SK-N-DZ (cell line): Measurements from ENCODE around the gene PTPRU.

Source experiments
- DNase-seq: peaks from one replicate; pipeline ENCODE4 v3.0.0-alpha.2; 2015; ENCODE audit warnings: low spot score

Gene PTPRU

DNA sequence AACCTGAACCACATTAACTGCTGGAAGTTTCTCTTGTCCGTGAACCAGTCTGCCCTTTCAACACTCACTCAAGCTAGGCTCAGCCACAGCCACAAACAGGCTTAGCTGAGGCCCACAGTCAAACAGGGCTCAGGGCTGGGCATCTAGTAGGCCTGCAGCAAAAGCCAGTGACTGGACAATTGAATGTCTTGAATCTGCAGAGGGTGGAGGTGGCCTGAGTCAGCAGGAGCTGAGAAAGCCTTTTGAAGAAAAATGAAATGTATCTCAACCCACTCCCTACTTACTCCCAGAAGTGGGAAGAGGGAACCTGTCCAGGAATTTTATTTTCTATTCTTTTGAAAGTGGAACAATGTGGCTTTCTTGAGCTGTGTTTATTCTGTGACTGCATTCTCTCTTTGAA lies 95.4 kb downstream of the PTPRU start:
- no peak for DNase-seq

DNA sequence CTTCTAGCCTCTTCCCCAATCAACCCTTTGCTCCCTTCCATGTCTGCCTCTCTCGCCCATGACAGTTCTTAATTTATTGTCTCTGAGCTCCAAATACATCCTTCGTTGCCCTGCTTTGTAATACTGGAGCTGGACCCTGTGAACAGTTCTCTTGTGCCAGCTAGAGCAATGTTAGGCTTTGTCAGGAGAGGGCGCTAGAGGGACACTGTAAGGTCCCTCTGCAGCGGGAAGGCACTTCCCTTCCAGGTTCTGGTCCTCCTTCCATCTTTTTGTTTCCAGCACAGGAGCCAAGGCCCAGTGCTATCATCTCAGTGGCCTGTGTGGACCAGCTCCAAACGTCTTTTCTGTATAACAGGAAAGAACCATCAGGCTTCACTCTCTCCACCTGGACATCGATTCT lies 95.9 kb downstream of the PTPRU start:
- peak; percentile 35 for DNase-seq

DNA sequence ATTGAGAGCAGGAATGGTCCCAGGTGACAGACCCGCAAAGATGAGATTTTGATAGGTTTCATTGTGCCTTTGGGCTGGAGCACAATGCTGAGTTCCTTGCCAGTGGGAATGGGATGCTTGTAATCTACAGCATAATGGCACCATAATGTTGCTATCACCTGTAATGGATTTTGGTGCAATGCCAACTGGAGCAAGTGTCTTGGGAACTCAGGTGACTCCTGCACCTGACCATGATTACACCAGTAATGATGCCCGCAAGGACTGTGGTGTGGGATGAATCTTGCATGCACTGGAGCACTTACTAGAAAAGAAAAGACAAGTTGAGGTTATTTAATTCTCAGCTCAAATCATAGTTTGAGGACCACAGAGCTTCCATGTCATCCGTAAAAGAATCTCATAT lies 96.7 kb downstream of the PTPRU start:
- DNase-seq, result no peak

DNA sequence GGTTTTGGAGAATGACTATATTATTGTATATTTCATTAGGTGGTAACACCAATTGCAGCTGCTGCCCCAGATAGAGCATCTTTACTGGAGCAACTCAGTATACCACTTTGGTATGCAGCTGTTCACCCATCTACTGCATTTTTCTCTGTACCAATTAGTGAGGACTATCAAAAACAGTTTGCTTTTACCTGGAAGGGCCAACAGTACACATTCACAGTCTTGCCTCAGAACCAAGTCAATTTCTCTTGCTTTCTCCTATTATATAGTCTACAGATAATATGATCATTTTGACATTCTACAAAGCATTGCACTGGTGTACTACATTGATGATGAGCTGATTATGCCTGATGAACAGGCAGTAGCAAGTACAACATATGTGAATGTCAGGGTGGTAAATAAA lies 99.3 kb downstream of the PTPRU start:
- DNase-seq, result no peak

DNA sequence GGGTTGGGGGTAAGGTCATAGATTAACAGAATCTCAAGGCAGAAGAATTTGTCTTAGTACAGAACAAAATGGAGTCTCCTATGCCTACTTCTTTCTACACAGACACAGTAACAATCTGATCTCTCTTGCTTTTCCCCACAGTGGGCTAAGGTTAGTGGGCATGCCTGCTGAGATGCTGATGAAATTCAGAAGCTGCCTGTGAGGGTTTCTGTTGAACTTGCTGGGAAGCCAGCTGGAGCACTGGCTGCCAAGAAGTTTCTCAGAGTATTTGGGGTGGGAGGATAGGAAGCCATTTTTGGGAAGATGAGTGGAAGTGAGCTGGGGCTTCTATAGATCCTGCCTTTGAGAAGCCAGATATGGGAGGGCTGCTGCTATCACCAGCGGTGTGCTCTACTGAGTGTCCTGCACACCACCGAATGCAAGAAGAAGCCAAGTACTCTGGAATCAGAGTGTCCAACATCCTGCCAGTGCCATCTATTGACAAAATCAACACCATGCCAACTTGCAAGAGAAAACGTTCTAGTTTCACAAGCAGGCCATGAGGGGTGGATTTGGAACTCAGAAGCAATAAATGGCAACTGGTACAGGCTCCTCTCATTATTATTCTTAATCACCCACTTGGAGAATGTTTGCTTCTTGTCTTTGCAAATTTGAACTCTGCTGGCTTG lies 102.7 kb downstream of the PTPRU start:
- DNase-seq, result no peak

DNA sequence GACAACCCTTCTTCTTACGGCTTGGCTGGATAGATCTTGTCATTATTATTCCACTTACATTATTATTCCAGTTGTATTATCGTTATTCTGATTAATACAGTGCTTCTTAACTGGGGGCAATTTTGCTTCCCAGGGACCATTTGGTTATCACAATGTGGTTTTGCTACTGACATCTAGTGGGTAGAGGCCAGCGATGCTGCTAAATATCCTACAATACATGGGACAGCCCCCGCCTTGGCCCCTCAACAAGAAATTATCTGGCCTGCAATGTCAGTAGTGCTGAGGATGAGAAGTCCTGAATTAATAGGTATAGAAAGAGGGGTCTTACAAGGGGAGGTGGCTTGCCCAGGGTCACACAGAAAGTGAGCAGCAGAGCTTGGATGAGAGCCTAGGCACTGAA lies 105.6 kb downstream of the PTPRU start:
- peak; percentile 11 for DNase-seq

DNA sequence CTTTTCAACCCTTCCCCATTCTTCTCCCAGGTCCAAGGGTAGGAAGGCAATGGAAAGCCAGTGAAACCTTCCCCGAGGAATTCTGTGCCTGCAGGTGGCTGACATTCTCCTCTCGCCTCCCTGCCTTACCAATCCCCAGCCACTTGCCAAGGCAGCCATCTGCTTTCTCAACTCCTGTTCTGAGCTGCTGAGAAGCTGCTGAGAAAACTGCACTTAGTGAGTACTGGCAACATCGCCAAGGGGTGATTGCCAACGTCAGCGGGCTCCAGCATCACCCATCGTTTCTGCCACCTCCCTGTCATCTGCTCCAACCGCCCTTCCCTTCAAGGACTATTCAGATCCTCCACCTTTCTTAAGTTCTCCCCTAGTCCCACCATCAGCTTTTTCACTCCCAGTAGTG lies 106.0 kb downstream of the PTPRU start:
- no peak for DNase-seq

DNA sequence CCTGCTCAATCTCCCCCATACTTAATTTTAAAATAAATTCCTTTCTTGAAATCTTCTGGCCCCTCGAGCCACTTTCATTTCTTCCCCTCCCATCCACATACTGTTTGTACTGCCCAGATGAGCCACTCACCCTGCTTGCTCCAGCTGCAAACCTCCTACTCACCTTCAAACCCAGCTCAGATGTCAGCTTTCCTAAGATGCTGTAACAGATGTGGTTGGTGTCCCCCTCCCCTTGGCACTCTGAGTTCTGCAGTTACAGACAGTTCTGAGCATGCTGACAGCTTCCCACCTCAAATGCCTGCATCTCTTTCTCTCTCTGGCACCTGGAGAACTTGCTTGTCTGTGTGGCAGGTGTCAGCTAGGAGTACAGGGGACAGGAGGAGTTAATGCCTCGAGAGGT lies 106.7 kb downstream of the PTPRU start:
- no peak for DNase-seq

DNA sequence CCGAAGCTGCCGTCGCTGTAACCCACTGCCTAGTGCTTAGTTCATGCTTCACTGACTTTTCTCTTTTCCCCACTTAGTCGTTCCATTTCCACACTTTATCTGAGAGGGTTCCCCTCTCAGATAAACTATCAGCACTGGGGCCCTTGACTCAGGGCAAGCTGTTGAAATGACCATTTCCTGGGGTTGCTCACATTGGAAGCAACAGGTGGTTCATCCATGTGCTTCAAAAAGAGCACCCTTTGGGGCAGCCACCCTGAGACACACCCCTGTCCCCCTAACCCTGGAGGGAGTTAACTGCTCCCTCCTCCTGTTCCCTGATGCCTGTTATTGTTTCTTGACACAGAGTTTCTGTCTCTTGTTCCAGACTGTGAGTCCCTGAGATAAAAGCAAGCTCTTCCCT lies 107.2 kb downstream of the PTPRU start:
- DNase-seq, result no peak

DNA sequence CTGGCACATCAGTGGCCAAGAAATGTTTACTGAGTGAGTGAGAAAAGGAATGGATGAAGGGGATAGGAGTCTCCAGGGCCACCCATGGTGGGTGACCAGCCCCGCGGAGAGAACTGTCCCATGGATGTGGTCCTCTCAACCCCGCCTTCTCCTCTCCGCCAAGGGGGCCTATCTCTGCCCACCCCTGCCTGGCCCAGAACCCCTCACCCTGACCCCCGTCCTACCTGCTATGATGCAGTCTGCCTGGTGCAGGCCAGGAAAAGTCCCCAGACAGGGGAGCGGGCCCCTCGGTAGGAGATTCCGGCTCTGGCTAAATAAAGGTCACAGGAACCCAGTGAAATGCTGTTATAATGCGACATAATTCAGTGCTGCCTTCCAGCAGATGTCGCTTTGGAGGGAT lies 107.6 kb downstream of the PTPRU start:
- no peak for DNase-seq

DNA sequence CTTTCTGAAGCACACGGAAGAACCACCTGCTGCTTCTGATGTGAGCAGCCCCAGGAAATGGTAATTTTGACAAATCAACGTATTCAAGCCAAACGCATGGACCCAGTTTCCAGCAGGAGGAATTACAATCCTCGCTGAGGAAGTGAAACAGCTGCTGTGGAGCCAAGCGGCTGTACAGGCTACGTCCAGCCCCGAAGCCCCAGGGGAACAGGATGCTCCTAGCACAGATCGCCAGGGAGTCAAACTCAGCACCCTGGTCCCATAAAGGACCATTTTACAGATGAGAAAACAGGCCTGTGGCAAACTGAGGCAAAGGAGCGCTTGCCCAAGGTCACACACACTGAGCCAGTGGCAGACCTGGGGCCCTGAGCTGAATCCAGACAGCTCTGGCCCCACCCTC lies 108.0 kb downstream of the PTPRU start:
- DNase-seq, result no peak

DNA sequence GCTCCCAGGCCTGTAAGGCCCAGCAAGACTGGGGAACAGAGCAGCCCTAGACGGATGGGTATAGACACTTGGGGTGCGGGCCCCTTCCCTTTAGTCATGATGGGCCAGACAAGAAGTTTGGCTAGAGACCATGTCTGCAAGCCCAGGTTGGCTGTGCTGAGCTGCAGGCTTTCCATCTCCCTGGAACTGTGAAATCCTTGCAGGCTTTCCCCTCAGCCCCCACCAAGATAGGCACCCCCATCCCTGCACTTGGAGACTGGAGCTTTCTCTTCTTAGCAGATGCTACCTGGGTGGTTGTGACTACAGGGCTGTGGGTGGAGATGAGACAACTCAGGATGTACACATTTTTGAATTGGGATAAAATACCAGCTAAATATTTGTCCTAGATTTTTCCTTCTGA lies 110.3 kb downstream of the PTPRU start:
- DNase-seq, result no peak

DNA sequence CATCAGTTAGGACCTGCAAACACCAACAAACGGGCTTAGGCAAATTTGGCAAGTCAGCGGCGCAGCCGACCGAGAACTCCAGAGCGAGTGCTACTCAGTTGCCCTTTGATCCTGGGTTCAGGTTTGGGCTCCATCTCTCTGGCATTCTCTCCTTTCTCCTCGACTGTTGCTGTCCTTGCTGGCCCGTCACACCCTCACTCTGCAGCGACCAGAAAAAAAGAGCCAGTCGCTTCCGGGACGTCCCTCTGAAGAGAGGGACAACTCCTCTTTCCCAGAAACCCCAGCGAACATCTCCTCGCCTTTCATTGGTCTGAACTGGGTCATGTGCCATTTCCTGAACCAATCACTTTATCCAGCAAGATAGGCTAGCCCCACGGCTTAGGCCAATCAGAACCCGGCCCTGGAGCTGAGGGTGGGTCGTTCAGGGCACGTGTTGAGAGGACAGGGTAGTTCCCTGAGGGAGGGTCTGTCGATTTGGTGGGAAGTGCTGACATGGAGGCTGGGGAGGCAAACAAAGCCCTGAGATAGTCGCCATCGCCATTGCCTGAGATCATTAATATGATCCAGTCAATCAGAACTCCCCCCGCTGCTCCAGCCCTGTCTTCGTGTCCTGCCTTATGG lies 113.7 kb downstream of the PTPRU start:
- peak; percentile 15 for DNase-seq

DNA sequence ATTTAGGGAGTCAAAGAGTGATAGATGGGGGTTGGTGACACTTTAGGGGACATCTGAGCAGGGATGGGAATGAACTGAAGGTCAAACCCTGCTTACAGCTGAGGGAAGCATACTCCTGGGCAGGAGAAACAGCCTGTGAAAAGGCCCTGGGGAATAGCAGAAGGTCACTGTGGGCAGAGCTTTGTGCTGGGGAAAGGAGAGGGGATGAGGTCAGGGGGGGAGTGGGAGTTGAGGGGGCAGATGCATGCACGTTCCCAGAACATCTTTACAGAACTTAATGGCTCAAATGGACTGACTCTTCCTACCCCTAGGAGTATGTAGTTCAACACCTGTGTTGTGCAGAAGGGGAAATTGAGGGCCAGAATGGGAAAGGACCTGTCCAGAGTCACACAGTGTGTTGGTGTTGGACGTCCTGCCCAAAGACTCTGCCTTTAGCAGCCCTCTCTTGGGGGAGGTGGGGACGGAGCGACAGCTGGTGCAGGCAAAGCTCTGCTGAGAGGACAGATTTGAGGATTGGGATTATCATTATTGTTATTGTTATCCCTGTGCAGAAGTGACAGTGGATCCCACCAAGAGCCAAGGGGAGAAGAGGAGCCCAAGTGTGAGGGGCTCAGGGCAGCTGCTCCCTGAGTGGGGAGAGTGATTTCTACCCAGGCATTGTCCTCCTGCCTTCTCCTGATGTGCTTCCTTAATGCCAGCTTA lies 116.5 kb downstream of the PTPRU start:
- DNase-seq, result no peak

DNA sequence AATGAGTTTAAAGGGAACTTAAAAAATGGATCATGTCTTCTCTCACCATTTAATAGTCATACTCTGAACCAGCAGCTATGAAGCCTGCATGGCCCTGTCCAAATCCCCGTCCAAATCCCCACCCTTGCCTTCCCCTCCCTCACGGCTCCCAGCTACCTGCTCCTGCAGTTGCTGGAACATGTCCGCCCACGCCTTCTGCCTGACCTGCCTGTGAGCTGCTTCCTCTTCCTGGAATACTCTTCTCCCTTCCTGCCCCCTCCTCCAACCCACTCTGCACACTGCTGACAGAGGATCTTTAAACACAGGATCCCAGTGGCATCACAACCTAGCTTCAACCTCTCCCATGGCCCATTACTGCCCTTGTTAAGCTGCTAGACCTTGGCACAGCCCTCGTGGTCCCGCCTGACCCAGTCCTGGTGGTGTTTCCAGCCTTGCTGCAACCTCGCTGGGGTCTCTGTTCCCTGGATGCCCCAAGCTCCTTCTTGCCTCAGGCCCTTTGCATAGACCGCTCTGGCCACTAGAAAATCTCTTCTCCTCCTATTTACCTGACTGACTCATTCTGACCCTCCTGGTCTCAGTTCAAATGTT lies 118.3 kb downstream of the PTPRU start:
- no peak for DNase-seq

DNA sequence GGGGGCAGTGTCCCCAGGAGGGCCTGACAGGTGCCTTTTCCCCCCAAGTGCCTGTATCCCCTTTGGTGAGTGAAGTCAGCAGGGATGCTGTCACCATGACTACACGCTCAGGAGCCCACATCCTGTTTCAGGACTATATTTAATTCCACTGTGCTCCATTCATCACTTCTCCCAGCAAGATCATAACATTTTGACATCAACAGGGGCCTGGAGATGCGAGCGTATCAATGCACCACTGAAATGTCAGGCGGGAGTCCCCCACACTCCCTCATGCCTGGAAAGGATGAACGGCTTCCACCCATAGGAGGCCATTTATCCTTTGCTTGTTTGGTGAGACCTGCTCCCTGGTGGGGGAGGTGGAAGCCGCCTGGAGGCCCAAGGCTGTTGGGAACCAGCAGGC lies 119.1 kb downstream of the PTPRU start:
- DNase-seq, result no peak

DNA sequence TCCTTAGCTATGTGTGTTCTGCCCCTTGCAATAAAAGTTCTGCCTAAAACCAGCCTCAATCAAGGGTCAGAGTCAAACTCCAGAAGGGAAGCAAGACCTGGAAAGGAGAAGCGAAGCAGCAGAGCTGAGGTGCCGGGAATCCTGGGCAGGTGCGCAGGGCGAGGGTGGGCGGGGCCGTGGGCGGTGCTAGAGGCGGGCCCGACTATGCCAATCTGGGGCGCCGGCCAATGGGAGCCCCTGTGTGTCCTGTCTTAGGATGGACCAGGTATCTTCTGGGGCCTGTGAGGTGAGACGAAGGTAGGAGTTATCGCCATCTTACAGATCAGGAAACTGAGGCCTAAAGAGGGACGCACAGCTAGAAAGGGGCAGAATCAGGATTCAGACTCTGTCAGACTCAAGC lies 120.3 kb downstream of the PTPRU start:
- no peak for DNase-seq

DNA sequence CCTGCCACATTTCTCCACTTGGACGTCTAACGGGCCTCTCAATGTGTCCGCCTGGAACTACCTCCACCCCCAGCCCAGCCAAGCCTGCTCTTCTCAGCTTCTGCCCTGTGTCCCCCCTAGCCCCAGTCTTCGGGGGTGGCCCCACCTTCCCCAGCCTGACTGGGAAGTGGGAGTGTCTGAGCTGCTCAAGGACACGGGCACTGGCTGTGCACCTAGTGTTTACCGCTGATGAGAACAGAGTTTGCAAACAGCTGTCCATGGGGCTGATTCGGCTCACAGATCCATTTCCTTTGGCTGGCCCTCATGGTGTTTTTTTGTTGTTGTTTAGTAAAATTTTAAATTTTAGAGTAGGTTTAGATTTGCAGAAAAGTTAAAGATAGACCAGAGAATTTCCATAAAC lies 121.1 kb downstream of the PTPRU start:
- DNase-seq, result no peak

DNA sequence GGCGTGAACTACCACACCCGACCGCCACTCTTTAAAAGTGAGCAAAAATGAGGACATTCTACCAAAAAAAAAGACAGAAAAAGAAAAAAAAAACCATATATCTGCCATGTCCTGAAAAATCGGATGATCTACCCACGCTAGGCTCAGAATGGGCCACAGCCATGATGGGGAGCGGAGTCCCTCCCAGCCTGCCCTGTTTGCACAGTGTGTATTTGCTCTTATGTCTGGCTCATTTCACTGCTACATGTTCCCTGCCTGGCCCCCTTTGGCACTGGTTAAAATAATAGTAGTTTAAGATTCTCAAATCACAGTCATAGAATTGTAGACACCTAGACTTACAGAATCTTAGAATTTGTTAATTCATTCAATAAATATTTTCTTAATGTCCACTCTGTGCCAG lies 121.9 kb downstream of the PTPRU start:
- DNase-seq, result no peak

DNA sequence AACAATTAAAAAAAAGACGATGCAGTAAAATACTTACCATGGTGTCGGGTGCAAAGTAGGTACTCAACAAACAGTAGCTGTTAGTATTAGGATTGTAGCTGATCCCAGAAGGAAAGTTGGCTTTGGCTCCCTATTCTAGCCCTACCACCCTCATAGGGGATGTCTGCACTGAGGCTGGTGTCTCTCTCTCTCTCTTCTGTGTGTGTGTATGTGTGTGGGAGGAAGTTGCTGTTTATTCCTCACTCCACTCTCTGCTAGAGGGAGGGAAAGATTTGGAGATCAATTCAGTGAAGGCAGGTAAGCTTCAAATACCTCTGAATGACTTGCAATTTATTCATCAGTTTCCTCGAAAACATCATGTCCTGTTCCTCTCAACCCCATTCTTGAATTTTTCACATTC lies 124.4 kb downstream of the PTPRU start:
- DNase-seq, result no peak

DNA sequence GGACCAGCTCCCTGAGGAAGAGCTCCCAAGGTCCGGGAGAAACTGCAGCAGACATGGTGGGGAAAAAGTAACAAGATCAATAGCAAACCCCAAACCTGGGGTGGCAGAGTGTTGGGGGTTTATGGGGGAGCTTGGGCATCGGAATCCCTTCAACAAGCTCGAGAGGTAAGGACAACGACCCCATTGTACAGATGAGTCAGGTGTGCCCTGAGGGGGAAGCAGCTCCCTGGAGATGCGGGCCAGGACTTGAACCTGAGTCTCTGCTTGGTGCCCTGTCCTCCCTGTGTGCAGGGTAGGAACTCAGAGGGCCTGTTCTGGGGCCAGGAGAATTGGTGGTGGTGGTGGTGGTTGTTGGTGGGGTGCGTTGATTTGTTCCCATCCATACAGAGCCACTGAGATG lies 125.4 kb downstream of the PTPRU start:
- no peak for DNase-seq

DNA sequence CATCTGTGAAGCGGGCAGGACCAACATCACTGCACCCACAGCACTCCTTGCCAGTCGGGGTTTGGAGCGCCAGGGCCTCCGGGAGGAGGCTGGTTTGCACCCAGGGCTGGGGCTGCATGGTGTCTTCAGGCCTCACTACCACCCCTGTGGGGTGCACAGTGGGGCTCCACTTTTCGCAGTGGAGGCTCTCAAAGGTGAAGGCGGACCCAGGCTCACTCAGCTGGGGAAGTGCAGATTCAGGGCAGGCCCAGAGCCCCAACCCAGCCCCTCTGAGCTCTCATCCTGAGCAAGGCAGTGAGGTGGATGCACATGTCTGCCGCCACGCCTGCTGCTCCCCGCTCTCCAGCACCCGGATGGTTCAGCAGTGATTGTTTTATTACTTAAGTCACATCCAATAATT lies 125.8 kb downstream of the PTPRU start:
- no peak for DNase-seq

DNA sequence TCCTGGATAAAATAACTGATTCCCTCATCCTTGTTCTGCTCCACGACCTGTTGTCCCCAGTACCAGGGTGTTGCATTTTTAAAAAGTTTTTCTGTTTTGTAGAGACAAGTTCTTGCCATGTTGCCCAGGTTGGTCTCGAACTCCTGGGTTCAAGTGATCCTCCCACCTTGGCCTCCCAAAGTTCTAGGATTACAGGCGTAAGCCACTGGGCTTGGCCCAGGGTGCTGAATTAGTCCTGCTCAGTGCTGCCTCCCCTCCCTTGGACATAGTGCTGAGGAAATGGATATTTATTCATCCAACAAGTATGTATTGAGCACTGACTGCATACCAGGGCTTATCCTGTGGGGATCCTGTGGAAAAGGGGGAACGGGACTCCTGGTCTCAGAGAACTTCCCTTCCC lies 126.4 kb downstream of the PTPRU start:
- DNase-seq, result no peak
